ENCODE data around the gene MAP1B. TPM values are rescaled to one million over a fixed set of nuclear protein-coding genes. Genes with fewer than 3 reads are reported as not detected.

Gene MAP1B
- total RNA-seq, 1 donor from 2014 or later = 0.09 TPM

DNA sequence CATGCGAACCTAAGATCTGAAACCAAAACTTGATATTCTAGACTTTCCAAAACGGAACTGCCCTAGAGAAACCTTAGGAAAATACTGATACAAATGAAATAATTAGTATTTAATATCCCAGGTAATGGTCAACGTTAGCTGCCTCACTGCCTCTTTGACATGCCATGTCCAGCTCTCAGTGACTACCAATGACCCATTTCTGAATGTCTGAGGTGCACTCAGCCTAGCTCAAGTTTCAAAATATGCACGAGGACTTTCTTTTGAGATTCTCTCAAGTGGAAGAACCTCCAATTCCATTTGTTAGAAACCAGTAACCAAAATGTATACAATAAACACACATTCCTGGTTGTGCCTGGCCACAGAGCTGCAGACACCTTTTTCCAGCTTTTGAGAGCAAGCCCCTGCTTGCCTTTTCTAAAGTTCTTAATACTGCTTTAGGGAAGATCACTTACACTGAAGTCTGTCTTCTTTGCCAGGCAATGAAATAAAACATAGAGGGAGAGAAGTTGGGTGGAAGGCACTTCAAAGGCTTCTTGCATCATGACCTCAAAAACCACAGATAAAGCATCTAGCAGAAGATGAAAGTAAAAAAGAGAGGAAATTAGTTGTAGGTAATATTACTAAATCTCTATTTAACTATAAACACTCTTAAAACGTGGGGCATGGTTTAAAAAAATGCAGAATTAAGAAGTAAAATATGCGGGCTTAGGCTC is 124.9 kb downstream of the MAP1B start:
- Mint-ChIP-seq H3K27me3 (peaks cover 12% of the 10 kb centered on the region), H3K36me3 (ENCODE audit: low read depth) (peaks cover 59% of the 10 kb centered on the region), H3K4me1 (peaks cover 31% of the 10 kb centered on the region), H3K9me3 (no peaks in the 10 kb centered on the region), H3K27ac (peak overlapping the region; percentile 42), H3K4me3 (peak overlapping the region; percentile 14)
- intact Hi-C loops (cut with micrococcal nuclease) = loop anchor here (5.0 to 10.0 kb wide), 2 partner anchors 115 to 647 kb away; partner anchors contain the start of gene MCCC2
- DNase-seq = peak; percentile 73

DNA sequence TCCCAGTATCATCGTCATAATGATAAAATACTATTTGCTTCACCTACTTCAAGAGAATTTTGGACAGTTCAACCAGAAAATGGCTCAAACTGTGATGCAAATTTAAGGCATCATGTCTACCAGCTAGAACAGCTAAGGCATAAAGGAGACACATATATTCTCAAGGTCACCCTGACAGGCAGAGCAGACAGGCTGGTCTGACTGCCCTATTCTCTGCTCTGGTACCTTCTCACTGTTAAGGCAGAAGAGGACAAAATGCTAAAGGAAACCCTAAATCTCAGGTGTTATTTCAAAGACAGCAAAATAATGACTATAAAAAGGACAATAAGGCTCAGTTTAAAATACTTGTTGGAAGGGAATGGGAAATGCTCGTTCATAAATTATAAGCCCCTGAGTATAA is 125.6 kb downstream of the MAP1B start:
- Mint-ChIP-seq H3K36me3 (ENCODE audit: low read depth) (peaks cover 57% of the 10 kb centered on the region), H3K27ac (no peak overlapping the region), H3K4me3 (no peak overlapping the region), H3K27me3 (peaks cover 12% of the 10 kb centered on the region), H3K9me3 (no peaks in the 10 kb centered on the region), H3K4me1 (peaks cover 31% of the 10 kb centered on the region)
- no peak for DNase-seq
- intact Hi-C loops (cut with micrococcal nuclease) = loop anchor here (5.0 to 10.0 kb wide), 2 partner anchors 114 to 648 kb away; partner anchors contain the start of gene MCCC2

DNA sequence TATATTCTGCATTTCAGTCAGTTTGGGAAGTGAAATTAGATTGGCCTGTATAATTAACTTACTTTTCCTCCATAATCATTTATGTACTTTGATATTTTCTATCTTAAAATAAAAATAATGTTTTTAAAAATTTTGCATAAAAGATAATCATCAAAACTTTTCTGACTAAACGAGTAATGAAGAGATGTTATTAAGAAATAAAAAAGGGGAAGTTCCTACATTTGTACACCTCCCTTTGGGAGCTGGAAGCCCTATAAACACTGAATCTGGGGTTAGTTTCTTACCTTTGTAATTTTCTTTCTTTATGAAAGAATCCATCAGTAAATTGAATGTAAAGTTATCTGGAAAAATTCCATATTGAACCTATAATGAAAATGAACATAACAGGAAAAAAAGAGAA is 126.6 kb downstream of the MAP1B start:
- H3K27me3 Mint-ChIP-seq = peaks cover 12% of the 10 kb centered on the region
- no peak for DNase-seq
- H3K27ac Mint-ChIP-seq = no peak overlapping the region
- peaks cover 31% of the 10 kb centered on the region for H3K4me1 Mint-ChIP-seq
- intact Hi-C loops (cut with micrococcal nuclease) = loop anchor here (1.0 to 10.0 kb wide), 4 partner anchors 75 to 649 kb away; partner anchors contain the start of gene MCCC2
- no peaks in the 10 kb centered on the region for H3K9me3 Mint-ChIP-seq
- H3K36me3 Mint-ChIP-seq (ENCODE audit: low read depth) = peaks cover 58% of the 10 kb centered on the region
- no peak overlapping the region for H3K4me3 Mint-ChIP-seq

DNA sequence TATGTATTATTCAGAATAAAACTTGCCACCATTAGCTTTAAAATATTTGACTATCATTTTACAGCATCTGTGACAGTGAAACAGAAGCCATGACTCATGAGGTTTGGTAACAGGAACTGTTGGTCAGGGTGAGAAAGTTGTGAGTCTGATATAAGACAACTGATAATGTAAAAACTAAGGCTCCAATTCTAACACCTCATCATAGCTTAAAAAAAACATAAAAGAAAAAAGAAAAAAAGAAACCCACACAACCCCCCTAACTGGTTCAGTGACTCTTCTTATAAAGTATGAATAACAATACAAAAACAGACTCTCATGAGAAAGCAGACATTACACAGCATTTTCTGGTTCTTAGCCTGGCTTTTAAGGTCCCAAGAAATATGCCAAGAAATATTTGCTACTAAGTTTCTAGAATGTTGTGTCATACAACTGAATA is 127.0 kb downstream of the MAP1B start:
- DNase-seq = peak; percentile 75
- H3K36me3 Mint-ChIP-seq (ENCODE audit: low read depth) = peaks cover 57% of the 10 kb centered on the region
- peaks cover 31% of the 10 kb centered on the region for H3K4me1 Mint-ChIP-seq
- H3K4me3 Mint-ChIP-seq = no peak overlapping the region
- H3K27me3 Mint-ChIP-seq = peaks cover 12% of the 10 kb centered on the region
- no peaks in the 10 kb centered on the region for H3K9me3 Mint-ChIP-seq
- H3K27ac Mint-ChIP-seq = peak overlapping the region; percentile 7
- intact Hi-C loops (cut with micrococcal nuclease) = loop anchor here (1.0 to 10.0 kb wide), 4 partner anchors 75 to 649 kb away; partner anchors contain the start of gene MCCC2

DNA sequence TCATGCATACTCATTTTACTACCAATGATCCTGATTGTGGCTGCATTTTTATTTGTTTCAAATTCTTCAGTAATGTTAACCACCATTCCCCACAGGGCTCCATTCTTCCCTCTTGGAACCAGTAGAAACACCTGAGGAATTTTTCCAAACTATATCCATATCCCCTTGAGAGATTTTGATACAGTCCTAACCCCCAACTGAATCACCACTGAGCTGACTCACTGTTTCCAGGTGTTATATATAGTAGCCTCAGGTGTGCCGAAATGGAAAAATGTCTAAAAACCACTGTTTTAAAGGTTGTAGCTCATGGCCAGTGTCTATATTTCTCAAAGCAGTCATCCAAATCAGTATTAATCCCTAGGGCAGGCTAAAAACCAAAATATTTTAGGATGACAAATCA is 127.6 kb downstream of the MAP1B start:
- H3K36me3 Mint-ChIP-seq (ENCODE audit: low read depth) = peaks cover 58% of the 10 kb centered on the region
- peaks cover 31% of the 10 kb centered on the region for H3K4me1 Mint-ChIP-seq
- no peaks in the 10 kb centered on the region for H3K9me3 Mint-ChIP-seq
- no peak for DNase-seq
- intact Hi-C loops (cut with micrococcal nuclease) = loop anchor here (1.0 to 10.0 kb wide), 4 partner anchors 74 to 650 kb away; partner anchors contain the start of gene MCCC2
- no peak overlapping the region for H3K4me3 Mint-ChIP-seq
- peaks cover 12% of the 10 kb centered on the region for H3K27me3 Mint-ChIP-seq
- H3K27ac Mint-ChIP-seq = no peak overlapping the region

DNA sequence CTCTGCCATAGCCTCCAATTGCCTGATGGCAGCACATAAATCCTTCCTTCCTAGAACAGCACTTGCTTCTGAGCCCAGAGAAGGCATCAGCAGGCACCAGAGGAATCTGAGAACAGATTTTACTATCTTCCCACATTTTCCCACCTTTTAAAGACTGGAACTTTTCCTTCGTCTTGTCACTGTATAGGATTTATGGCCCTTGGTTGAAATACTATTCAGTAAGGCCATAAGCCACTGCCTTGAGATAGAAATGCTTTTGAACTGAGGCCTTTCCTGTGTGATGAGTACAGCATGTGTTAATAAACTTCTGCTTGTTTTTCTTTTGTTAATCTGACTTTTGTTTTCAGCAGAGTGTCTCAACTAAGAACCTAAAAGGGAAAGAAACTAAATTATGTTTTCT is 128.4 kb downstream of the MAP1B start:
- intact Hi-C loops (cut with micrococcal nuclease) = loop anchor here (2.0 to 10.0 kb wide), 2 partner anchors 73 to 651 kb away; partner anchors contain the start of gene MCCC2
- H3K4me1 Mint-ChIP-seq = peaks cover 31% of the 10 kb centered on the region
- no peak overlapping the region for H3K27ac Mint-ChIP-seq
- no peak overlapping the region for H3K4me3 Mint-ChIP-seq
- peaks cover 6% of the 10 kb centered on the region for H3K27me3 Mint-ChIP-seq
- no peak for DNase-seq
- H3K36me3 Mint-ChIP-seq (ENCODE audit: low read depth) = peaks cover 51% of the 10 kb centered on the region
- no peaks in the 10 kb centered on the region for H3K9me3 Mint-ChIP-seq

DNA sequence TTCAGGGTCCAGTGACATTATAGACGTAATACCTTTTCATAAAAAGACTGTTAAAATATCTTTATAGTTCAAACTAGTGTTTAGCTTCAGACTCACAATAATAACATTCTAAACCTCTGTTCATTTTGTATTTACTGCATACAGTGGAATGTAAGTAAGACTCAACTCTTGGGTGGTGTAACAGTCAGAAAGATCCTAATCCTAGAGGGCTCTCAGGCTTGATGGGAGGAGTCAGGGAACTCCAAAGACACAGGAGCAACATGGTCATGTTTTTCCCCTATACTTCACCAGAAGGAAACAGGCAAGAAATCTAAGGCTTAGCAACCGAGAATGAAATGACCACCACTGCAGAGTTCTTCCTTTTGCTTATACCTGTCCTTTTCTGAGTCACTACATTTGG is 130.1 kb downstream of the MAP1B start:
- no peak for DNase-seq
- H3K4me1 Mint-ChIP-seq = peaks cover 23% of the 10 kb centered on the region
- intact Hi-C loops (cut with micrococcal nuclease) = loop anchor here (10.0 kb wide), 1 partner anchor 653 kb away; the partner anchor contains the start of gene MCCC2
- no peak overlapping the region for H3K27ac Mint-ChIP-seq
- H3K36me3 Mint-ChIP-seq (ENCODE audit: low read depth) = peaks cover 37% of the 10 kb centered on the region
- H3K9me3 Mint-ChIP-seq = no peaks in the 10 kb centered on the region
- H3K4me3 Mint-ChIP-seq = no peak overlapping the region
- peaks cover 2% of the 10 kb centered on the region for H3K27me3 Mint-ChIP-seq

DNA sequence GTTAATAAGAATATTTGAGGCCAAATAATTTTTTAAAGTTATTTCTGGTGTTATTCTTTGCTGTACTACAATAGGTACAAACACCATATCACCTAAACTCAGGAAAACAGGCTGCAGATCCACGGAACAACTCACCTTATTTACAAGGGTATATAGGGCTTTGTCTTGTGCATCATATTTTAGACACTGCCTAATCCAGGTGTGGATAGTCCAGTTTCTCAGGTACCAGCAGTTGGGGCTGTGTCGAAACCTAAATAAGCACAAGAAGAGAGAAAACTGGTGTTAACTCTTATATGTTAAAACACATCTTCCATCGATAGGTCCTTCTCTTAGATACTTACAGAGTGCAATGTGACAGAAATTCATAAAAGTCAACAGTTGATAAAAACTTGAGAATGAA is 130.6 kb downstream of the MAP1B start:
- Mint-ChIP-seq H3K4me1 (peaks cover 19% of the 10 kb centered on the region), H3K36me3 (ENCODE audit: low read depth) (peaks cover 32% of the 10 kb centered on the region), H3K9me3 (no peaks in the 10 kb centered on the region), H3K27ac (no peak overlapping the region), H3K27me3 (peaks cover 2% of the 10 kb centered on the region), H3K4me3 (no peak overlapping the region)
- intact Hi-C loops (cut with micrococcal nuclease) = loop anchor here (10.0 kb wide), 1 partner anchor 653 kb away; the partner anchor contains the start of gene MCCC2
- no peak for DNase-seq

DNA sequence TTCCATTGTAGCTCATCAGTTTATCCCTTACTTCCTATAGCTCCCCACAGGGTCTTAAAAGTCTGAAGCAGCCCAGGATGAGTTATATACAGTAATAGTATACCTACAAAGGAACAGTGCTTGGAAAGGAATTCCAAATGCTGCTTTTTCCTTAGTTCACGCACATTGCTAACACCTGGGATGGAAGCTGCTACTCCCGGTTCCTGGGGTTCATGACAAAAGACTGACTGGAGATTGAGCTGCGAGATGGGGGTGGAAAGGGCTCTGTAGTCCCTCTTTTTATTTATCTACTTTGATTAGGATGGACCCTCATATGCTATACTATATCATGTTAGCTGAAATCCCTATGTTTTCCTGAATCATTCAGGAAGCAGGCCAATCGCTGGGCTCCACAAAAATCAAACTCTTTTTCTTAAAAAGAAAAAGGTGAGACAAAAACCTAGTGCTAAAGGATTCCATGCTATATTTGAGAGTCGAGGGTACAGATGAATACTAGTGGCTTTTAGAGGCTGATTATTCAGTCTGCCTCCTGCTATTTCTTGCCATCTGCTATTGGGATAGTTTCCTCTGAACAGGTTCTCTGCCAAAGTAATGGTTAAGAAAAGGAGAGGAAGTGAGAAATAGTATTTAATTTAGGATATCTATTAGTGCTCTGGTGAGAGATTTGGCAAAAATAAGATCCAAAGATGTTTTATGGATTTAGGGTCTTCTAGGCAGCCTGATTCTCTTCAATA is 131.6 kb downstream of the MAP1B start:
- H3K36me3 Mint-ChIP-seq (ENCODE audit: low read depth) = peaks cover 30% of the 10 kb centered on the region
- intact Hi-C loops (cut with micrococcal nuclease) = loop anchor here (10.0 kb wide), 1 partner anchor 654 kb away; the partner anchor contains the start of gene MCCC2

DNA sequence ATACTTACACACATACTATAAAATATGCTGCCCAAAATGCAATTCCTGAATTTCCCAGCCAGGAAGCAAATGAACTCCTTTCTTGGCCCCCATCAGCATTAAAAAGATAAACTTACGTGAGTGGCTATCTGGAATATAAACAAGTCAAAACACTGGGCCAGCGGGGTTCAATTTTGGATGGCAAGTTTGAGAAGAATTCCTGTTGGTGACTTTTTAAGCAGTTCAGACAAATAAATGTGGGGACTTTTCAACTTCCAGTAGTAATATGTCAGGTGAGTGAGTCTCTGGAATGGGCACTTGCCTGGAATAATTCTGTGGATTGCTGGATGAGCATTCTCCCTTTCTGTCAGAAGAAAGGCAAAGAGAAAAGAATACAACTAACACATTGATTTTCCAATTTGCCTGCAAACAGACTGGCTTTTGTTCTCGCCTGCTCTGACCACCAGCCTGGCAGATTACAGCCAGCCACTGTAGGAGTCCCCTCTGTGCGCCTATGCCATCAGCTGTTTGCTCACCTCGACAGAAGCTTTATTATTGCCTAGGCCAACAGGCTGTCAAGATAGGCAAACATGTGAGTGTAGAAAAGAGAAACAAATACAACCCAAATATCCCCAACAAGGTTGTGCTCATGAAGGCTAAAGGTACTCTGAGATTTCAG is 134.2 kb downstream of the MAP1B start:
- Mint-ChIP-seq H3K36me3 (ENCODE audit: low read depth) (peaks cover 15% of the 10 kb centered on the region), H3K27ac (no peak overlapping the region), H3K9me3 (no peaks in the 10 kb centered on the region), H3K4me1 (peaks cover 10% of the 10 kb centered on the region), H3K4me3 (no peak overlapping the region), H3K27me3 (peaks cover 1% of the 10 kb centered on the region)
- intact Hi-C loops (cut with micrococcal nuclease) = no loop called here
- DNase-seq = no peak

More for the DNA sequence above, 131.6 kb downstream of the MAP1B start:
- DNase-seq = no peak
- Mint-ChIP-seq H3K27ac (no peak overlapping the region), H3K4me1 (peaks cover 16% of the 10 kb centered on the region), H3K9me3 (no peaks in the 10 kb centered on the region), H3K4me3 (no peak overlapping the region), H3K27me3 (peaks cover 2% of the 10 kb centered on the region)

DNA sequence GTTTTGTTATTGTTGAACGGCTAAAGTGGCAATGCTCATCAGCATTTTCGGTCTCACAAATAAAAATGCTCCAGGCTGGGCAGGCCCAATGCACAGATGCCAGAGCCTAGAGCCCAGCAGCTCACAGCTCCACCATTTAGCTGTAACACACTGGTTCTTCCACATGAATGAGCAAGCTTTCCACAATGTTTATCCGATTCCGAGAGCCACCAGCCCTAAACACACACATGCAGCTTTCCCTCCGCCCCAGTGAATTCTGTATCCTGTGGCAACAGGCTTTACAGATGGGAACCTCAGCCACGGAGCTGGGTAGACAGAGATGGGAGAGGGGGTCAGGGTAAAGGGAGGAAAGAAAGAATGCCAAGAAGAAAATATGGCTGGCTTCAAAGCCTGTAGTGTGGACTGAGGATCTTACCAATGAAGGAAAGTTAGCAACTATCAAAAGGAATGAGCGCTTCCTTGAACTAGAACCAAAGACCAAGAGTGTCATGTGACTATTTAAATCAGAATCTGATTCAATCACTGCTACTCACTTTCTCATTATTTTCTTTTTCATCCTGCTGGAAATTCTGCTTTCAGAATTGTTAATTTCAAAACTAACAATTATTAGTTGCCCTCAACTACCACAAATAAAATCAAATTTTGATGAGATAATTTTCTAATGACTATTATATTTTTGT is 135.7 kb downstream of the MAP1B start:
- Mint-ChIP-seq H3K4me3 (no peak overlapping the region), H3K9me3 (no peaks in the 10 kb centered on the region), H3K27ac (no peak overlapping the region), H3K27me3 (no peaks in the 10 kb centered on the region), H3K4me1 (peaks cover 13% of the 10 kb centered on the region), H3K36me3 (ENCODE audit: low read depth) (peaks cover 7% of the 10 kb centered on the region)
- no peak for DNase-seq
- intact Hi-C loops (cut with micrococcal nuclease) = no loop called here

DNA sequence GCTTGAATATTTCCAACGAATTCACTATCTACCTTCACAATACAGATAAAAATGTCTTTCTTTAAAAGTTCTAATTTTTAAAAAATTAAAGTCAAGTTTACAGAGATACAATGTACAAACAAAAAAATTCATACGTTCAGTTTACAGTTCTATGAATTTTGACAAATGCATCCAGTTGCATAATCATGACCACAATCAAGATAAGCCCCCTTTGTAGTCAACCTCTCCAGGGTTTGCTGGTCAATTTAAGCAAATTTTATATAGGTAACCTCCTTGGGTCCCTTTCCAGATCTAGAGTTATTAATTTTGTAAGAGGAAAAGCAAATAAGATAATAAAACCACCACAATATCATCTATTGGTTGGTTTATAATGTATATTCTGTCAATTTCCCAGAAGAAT is 136.4 kb downstream of the MAP1B start:
- no peak overlapping the region for H3K27ac Mint-ChIP-seq
- peaks cover 4% of the 10 kb centered on the region for H3K36me3 Mint-ChIP-seq (ENCODE audit: low read depth)
- no peaks in the 10 kb centered on the region for H3K9me3 Mint-ChIP-seq
- H3K4me3 Mint-ChIP-seq = no peak overlapping the region
- no peak for DNase-seq
- no peaks in the 10 kb centered on the region for H3K27me3 Mint-ChIP-seq
- intact Hi-C loops (cut with micrococcal nuclease) = no loop called here
- H3K4me1 Mint-ChIP-seq = peaks cover 15% of the 10 kb centered on the region

DNA sequence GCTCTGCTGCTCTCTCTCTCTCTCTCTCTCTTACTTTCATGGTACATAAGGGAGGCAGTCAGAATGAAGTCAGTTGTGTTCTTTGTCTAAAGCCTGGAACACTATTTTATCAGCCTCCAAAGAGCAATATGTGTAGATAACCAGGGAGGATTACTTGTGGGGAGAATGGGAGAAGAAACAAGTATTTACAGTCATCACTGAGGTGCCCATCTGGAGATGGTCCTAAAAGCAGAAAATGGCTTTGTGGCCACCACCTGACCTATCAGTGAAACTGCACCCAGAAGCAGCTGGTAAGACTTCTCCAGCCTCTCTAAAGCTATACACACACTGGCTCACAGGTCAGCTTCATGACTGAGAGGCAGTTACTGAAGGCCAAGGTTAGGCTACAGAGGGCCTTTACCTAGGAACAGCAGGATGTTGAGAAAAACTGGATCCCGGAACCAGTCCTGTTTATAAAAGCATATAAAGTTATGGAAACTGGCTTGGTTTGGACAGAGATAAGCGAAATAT is 137.6 kb downstream of the MAP1B start:
- intact Hi-C loops (cut with micrococcal nuclease) = no loop called here
- Mint-ChIP-seq H3K27me3 (no peaks in the 10 kb centered on the region), H3K27ac (peak overlapping the region; percentile 17), H3K36me3 (ENCODE audit: low read depth) (peaks cover 5% of the 10 kb centered on the region), H3K4me3 (no peak overlapping the region), H3K4me1 (peaks cover 16% of the 10 kb centered on the region), H3K9me3 (no peaks in the 10 kb centered on the region)
- no peak for DNase-seq

All from activated CD4-positive, alpha-beta T cell treated with anti-CD3 and anti-CD28 coated beads, Interleukin-2, amount 10 ng/mL, durations not matched to agents 24 days and 14 days (primary cell).